ENCODE data around the gene SMIM24. TPM values are rescaled to one million over a fixed set of nuclear protein-coding genes. Genes with fewer than 3 reads are reported as not detected.

Gene SMIM24
- total and polyA plus RNA-seq, 2 donors (not counting 1 experiment from before 2014, with no cell fraction given), result not detected

- TF ChIP-seq CTCF (IDR thresholded peaks at IDR 0.05), result no peak
- TF ChIP-seq EZH2 (IDR thresholded peaks at IDR 0.05; ENCODE audit: borderline replicate concordance, insufficient read depth, low read depth, low read length, poor library complexity, severe bottlenecking), result no peak
- Histone ChIP-seq H3K4me3 (ENCODE audit: control extremely low read depth in 1 of 5, extremely low read depth in 1 of 5, insufficient read depth in 1 of 5, low read depth in 2 of 5, low read length in 4 of 5) (no peak overlapping the region), H3K9me3 (ENCODE audit: control extremely low read depth in 1 of 3, control insufficient read depth in 2 of 3, insufficient read depth in 1 of 3, low read length in 2 of 3) (no peaks in the 10 kb centered on the region), H3K36me3 (replicated peaks in 1 of 2; ENCODE audit: control extremely low read depth in 1 of 2, control insufficient read depth in 1 of 2, extremely low read depth in 1 of 2, insufficient read depth in 2 of 2, low read length in 1 of 2) (peaks cover 0 to 5% of the 10 kb centered on the region in 2 experiments), H3K4me1 (ENCODE audit: control insufficient read depth in 2 of 2, insufficient read depth in 2 of 2, low read length in 2 of 2) (no peaks in the 10 kb centered on the region), H3K4me2 (replicated peaks; ENCODE audit: low read depth, low read length, poor library complexity, severe bottlenecking) (no peak overlapping the region), H3K9ac (ENCODE audit: low read length) (no peak overlapping the region), H4K20me1 (ENCODE audit: control insufficient read depth, insufficient read depth, low read length, poor library complexity, severe bottlenecking) (peaks cover 28% of the 10 kb centered on the region), H3K27ac (ENCODE audit: low read length in 2 of 2) (no peak overlapping the region), H3K79me2 (ENCODE audit: control insufficient read depth, insufficient read depth, low read length) (peaks cover 21% of the 10 kb centered on the region), H3K27me3 (replicated peaks in 1 of 4; ENCODE audit: control extremely low read depth in 1 of 4, control insufficient read depth in 3 of 4, insufficient read depth in 4 of 4, low read length in 3 of 4) (no peaks in the 10 kb centered on the region), H2AFZ (ENCODE audit: insufficient read depth, low read depth, low read length, poor library complexity, severe bottlenecking) (no peak overlapping the region)
- ATAC-seq (ENCODE audit: low read depth), result no peak
- H3K4me1 Mint-ChIP-seq, result peaks cover 1% of the 10 kb centered on the region
- H3K27ac Mint-ChIP-seq, result no peak overlapping the region
- WGBS (ENCODE audit: insufficient coverage), result 84% methylated on average over 24 of the region's 24 CpGs
- ChIA-PET POLR2A (no interaction called here), CTCF (interaction anchor here (2.3 kb wide), 1 partner anchor 40 kb away, joined by 7 read pairs; no protein-coding TSS in a partner anchor)
- no peak overlapping the region for H3K4me3 Mint-ChIP-seq
- no peaks in the 10 kb centered on the region for H3K27me3 Mint-ChIP-seq
- no peaks in the 10 kb centered on the region for H3K9me3 Mint-ChIP-seq (ENCODE audit: insufficient read depth)
- no peak for DNase-seq
- intact Hi-C loops (cut with micrococcal nuclease), result no loop called here
Observed at GRCh38 chr19:3444695-3445234, 35.6 kb downstream of the SMIM24 start.

GRCh38 chr19:3443840-3444694, 36.3 kb downstream of the SMIM24 start:
- Histone ChIP-seq H3K4me1 (ENCODE audit: control insufficient read depth in 2 of 2, insufficient read depth in 2 of 2, low read length in 2 of 2) (no peaks in the 10 kb centered on the region), H3K9ac (ENCODE audit: low read length) (no peak overlapping the region), H3K9me3 (ENCODE audit: control extremely low read depth in 1 of 3, control insufficient read depth in 2 of 3, insufficient read depth in 1 of 3, low read length in 2 of 3) (no peaks in the 10 kb centered on the region), H3K36me3 (replicated peaks in 1 of 2; ENCODE audit: control extremely low read depth in 1 of 2, control insufficient read depth in 1 of 2, extremely low read depth in 1 of 2, insufficient read depth in 2 of 2, low read length in 1 of 2) (peaks cover 0 to 5% of the 10 kb centered on the region in 2 experiments), H2AFZ (ENCODE audit: insufficient read depth, low read depth, low read length, poor library complexity, severe bottlenecking) (no peak overlapping the region), H4K20me1 (ENCODE audit: control insufficient read depth, insufficient read depth, low read length, poor library complexity, severe bottlenecking) (peaks cover 28% of the 10 kb centered on the region), H3K4me2 (replicated peaks; ENCODE audit: low read depth, low read length, poor library complexity, severe bottlenecking) (no peak overlapping the region), H3K79me2 (ENCODE audit: control insufficient read depth, insufficient read depth, low read length) (peaks cover 21% of the 10 kb centered on the region), H3K27ac (ENCODE audit: low read length in 2 of 2) (no peak overlapping the region), H3K4me3 (ENCODE audit: control extremely low read depth in 1 of 5, extremely low read depth in 1 of 5, insufficient read depth in 1 of 5, low read depth in 2 of 5, low read length in 4 of 5) (no peak overlapping the region), H3K27me3 (replicated peaks in 1 of 4; ENCODE audit: control extremely low read depth in 1 of 4, control insufficient read depth in 3 of 4, insufficient read depth in 4 of 4, low read length in 3 of 4) (no peaks in the 10 kb centered on the region)
- no peaks in the 10 kb centered on the region for H3K27me3 Mint-ChIP-seq
- no peak overlapping the region for H3K27ac Mint-ChIP-seq
- WGBS (ENCODE audit: insufficient coverage), result 47% methylated on average over 28 of the region's 33 CpGs
- TF ChIP-seq CTCF (IDR thresholded peaks at IDR 0.05) (no peak), EZH2 (IDR thresholded peaks at IDR 0.05; ENCODE audit: borderline replicate concordance, insufficient read depth, low read depth, low read length, poor library complexity, severe bottlenecking) (no peak)
- ChIA-PET POLR2A (no interaction called here), CTCF (interaction anchor here (1.5 to 2.3 kb wide), 2 partner anchors 15 to 41 kb away, joined by 5 to 7 read pairs; no protein-coding TSS in a partner anchor)
- peaks cover 1% of the 10 kb centered on the region for H3K4me1 Mint-ChIP-seq
- no peaks in the 10 kb centered on the region for H3K9me3 Mint-ChIP-seq (ENCODE audit: insufficient read depth)
- intact Hi-C loops (cut with micrococcal nuclease), result no loop called here
- no peak for ATAC-seq (ENCODE audit: low read depth)
- DNase-seq, result no peak
- no peak overlapping the region for H3K4me3 Mint-ChIP-seq

Data from B cell (primary cell).